ENCODE measurements around the gene ZPBP.

Gene ZPBP

GRCh38 chr7:50092579-50093491, at the start of gene ZPBP:
TSS of gene ZPBP (minus strand) at chr7:50093246. CDS start at chr7:50093194, 52 bp downstream.
- DNase-seq (ENCODE audit: low read depth): peak; percentile 50

GRCh38 chr7:50142425-50143017, 49.5 kb upstream of the ZPBP start:
- no peak for DNase-seq (ENCODE audit: low read depth)

GRCh38 chr7:50141854-50142253, 48.8 kb upstream of the ZPBP start:
- no peak for DNase-seq (ENCODE audit: low read depth)

- DNase-seq (ENCODE audit: low read depth): no peak
Measured at GRCh38 chr7:50141131-50141530, 48.1 kb upstream of the ZPBP start.

- DNase-seq (ENCODE audit: low read depth): no peak
Measured at GRCh38 chr7:50140688-50141087, 47.6 kb upstream of the ZPBP start.

- no peak for DNase-seq (ENCODE audit: low read depth)
Measured at GRCh38 chr7:50138101-50138500, 45.1 kb upstream of the ZPBP start.

- no peak for DNase-seq (ENCODE audit: low read depth)
Measured at GRCh38 chr7:50125766-50126165, 32.7 kb upstream of the ZPBP start.

- no peak for DNase-seq (ENCODE audit: low read depth)
Measured at GRCh38 chr7:50121286-50121685, 28.2 kb upstream of the ZPBP start.

GRCh38 chr7:50119815-50120637, 27.0 kb upstream of the ZPBP start:
- DNase-seq (ENCODE audit: low read depth): peak; percentile 25

GRCh38 chr7:50112250-50112649, 19.2 kb upstream of the ZPBP start:
- no peak for DNase-seq (ENCODE audit: low read depth)

GRCh38 chr7:50101873-50102272, 8.8 kb upstream of the ZPBP start:
- no peak for DNase-seq (ENCODE audit: low read depth)

GRCh38 chr7:50095634-50096033, 2.6 kb upstream of the ZPBP start:
- no peak for DNase-seq (ENCODE audit: low read depth)

GRCh38 chr7:50088463-50089129, 4.5 kb downstream of the ZPBP start:
- no peak for DNase-seq (ENCODE audit: low read depth)

GRCh38 chr7:50085344-50085743, 7.7 kb downstream of the ZPBP start:
- no peak for DNase-seq (ENCODE audit: low read depth)

- no peak for DNase-seq (ENCODE audit: low read depth)
Measured at GRCh38 chr7:50073093-50073492, 20.0 kb downstream of the ZPBP start.

GRCh38 chr7:50069613-50070012, 23.4 kb downstream of the ZPBP start:
- DNase-seq (ENCODE audit: low read depth): no peak

GRCh38 chr7:50068850-50069551, 24.0 kb downstream of the ZPBP start:
- DNase-seq (ENCODE audit: low read depth): no peak

GRCh38 chr7:50068026-50068425, 25.0 kb downstream of the ZPBP start:
- no peak for DNase-seq (ENCODE audit: low read depth)

GRCh38 chr7:50062951-50063350, 30.1 kb downstream of the ZPBP start:
- no peak for DNase-seq (ENCODE audit: low read depth)

- no peak for DNase-seq (ENCODE audit: low read depth)
Measured at GRCh38 chr7:50056131-50056530, 36.9 kb downstream of the ZPBP start.

- no peak for DNase-seq (ENCODE audit: low read depth)
Measured at GRCh38 chr7:50047716-50048115, 45.3 kb downstream of the ZPBP start.

All from activated T-cell treated with anti-CD3 and anti-CD28 coated beads for 48 hours (primary cell).